DOHH2 (cell line): ENCODE measurements around the gene HYAL1.

Experiments used
- H3F3A ChIP-seq: fragments of 200-600 bp; sonication (generic), shearing (Covaris generic); 2 replicates; pipeline ENCODE4 v1.6.0; 2016; ENCODE audit warnings: antibody characterized with exemption, mild to moderate bottlenecking; ENCODE audit not compliant: control insufficient read depth, insufficient read depth
- H3K27ac ChIP-seq: fragments of 200-600 bp; sonication (generic); 2 replicates; pipeline ENCODE4 v1.5.1; 2014; ENCODE audit warnings: low read depth, mild to moderate bottlenecking, low read length, moderate library complexity
- H3K27me3 ChIP-seq: fragments of 200-600 bp; sonication (generic); 2 replicates; pipeline ENCODE4 v1.6.1; 2014; ENCODE audit warnings: mild to moderate bottlenecking, low read length, mixed read lengths; ENCODE audit not compliant: control insufficient read depth
- H3K36me3 ChIP-seq: fragments of 200-600 bp; sonication (generic); 2 replicates; pipeline ENCODE4 v1.6.1; 2014; ENCODE audit warnings: mild to moderate bottlenecking, low read length, moderate library complexity, mixed read lengths; ENCODE audit not compliant: control insufficient read depth
- H3K4me1 ChIP-seq: fragments of 200-600 bp; sonication (generic); 2 replicates; pipeline ENCODE4 v1.6.1; 2014; ENCODE audit warnings: mild to moderate bottlenecking, low read length, mixed read lengths; ENCODE audit not compliant: control insufficient read depth
- H3K4me2 ChIP-seq: fragments of 200-600 bp; sonication (generic); 2 replicates; pipeline ENCODE4 v1.6.0; 2014; ENCODE audit warnings: mild to moderate bottlenecking, low read length, moderate library complexity
- H3K4me3 ChIP-seq: fragments of 200-600 bp; sonication (generic); 2 replicates; pipeline ENCODE4 v1.5.1; 2014; ENCODE audit warnings: mild to moderate bottlenecking, low read length, mixed read lengths
- H3K79me2 ChIP-seq: fragments of 200-600 bp; sonication (generic); 2 replicates; pipeline ENCODE4 v1.6.1; 2014; ENCODE audit warnings: mild to moderate bottlenecking, low read length, mixed read lengths; ENCODE audit not compliant: control insufficient read depth
- H3K9me2 ChIP-seq: fragments of 200-600 bp; sonication (generic); replicated peaks from 2 replicates; pipeline ENCODE4 v1.6.1; 2014; ENCODE audit warnings: mild to moderate bottlenecking, low read length, mixed read lengths; ENCODE audit not compliant: control insufficient read depth
- H3K9me3 ChIP-seq: fragments of 200-600 bp; sonication (generic); 2 replicates; pipeline ENCODE4 v1.6.1; 2014; ENCODE audit warnings: antibody characterized with exemption, low read length, mixed read lengths; ENCODE audit not compliant: control insufficient read depth, insufficient read depth
- H4K20me1 ChIP-seq: fragments of 200-600 bp; sonication (generic); 2 replicates; pipeline ENCODE4 v1.6.0; 2014; ENCODE audit warnings: low read depth, mild to moderate bottlenecking, antibody characterized with exemption, low read length, moderate library complexity; ENCODE audit not compliant: control insufficient read depth, insufficient read depth
- EZH2phosphoT487 ChIP-seq: fragments of 200-600 bp; sonication (generic); IDR thresholded peaks from 2 replicates; pipeline ENCODE4 v1.6.1; 2017; ENCODE audit warnings: borderline replicate concordance, mild to moderate bottlenecking, antibody characterized with exemption, low read length, moderate library complexity, mixed read lengths
- TF ChIP-seq, protein P1 (sequence below): fragments of 200-600 bp; sonication (generic); IDR thresholded peaks from one replicate; pipeline ENCODE4 v1.5.1; 2014; ENCODE audit warnings: antibody characterized with exemption, mild to moderate bottlenecking, low read depth, low read length; ENCODE audit not compliant: poor library complexity, severe bottlenecking

The HYAL1 gene

GRCh38 chr3:50276762-50277101 lies 26.6 kb downstream of the HYAL1 start:
- Histone ChIP-seq H3K36me3 (no peaks in the 10 kb centered on the region), H3K27me3 (peaks cover 36% of the 10 kb centered on the region), H3K9me2 (no peaks in the 10 kb centered on the region), H3F3A (no peaks in the 10 kb centered on the region), H3K9me3 (no peaks in the 10 kb centered on the region), H3K4me1 (peaks cover 19% of the 10 kb centered on the region), H3K4me3 (no peak overlapping the region), H3K79me2 (no peaks in the 10 kb centered on the region), H3K4me2 (no peak overlapping the region), H4K20me1 (no peaks in the 10 kb centered on the region), H3K27ac (no peak overlapping the region)
- no peak for TF ChIP-seq EZH2phosphoT487
- TF ChIP-seq, protein P1, sequence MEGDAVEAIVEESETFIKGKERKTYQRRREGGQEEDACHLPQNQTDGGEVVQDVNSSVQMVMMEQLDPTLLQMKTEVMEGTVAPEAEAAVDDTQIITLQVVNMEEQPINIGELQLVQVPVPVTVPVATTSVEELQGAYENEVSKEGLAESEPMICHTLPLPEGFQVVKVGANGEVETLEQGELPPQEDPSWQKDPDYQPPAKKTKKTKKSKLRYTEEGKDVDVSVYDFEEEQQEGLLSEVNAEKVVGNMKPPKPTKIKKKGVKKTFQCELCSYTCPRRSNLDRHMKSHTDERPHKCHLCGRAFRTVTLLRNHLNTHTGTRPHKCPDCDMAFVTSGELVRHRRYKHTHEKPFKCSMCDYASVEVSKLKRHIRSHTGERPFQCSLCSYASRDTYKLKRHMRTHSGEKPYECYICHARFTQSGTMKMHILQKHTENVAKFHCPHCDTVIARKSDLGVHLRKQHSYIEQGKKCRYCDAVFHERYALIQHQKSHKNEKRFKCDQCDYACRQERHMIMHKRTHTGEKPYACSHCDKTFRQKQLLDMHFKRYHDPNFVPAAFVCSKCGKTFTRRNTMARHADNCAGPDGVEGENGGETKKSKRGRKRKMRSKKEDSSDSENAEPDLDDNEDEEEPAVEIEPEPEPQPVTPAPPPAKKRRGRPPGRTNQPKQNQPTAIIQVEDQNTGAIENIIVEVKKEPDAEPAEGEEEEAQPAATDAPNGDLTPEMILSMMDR: no peak

GRCh38 chr3:50275996-50276761 lies 27.2 kb downstream of the HYAL1 start:
- no peak overlapping the region for H3K4me2 ChIP-seq

DNA sequence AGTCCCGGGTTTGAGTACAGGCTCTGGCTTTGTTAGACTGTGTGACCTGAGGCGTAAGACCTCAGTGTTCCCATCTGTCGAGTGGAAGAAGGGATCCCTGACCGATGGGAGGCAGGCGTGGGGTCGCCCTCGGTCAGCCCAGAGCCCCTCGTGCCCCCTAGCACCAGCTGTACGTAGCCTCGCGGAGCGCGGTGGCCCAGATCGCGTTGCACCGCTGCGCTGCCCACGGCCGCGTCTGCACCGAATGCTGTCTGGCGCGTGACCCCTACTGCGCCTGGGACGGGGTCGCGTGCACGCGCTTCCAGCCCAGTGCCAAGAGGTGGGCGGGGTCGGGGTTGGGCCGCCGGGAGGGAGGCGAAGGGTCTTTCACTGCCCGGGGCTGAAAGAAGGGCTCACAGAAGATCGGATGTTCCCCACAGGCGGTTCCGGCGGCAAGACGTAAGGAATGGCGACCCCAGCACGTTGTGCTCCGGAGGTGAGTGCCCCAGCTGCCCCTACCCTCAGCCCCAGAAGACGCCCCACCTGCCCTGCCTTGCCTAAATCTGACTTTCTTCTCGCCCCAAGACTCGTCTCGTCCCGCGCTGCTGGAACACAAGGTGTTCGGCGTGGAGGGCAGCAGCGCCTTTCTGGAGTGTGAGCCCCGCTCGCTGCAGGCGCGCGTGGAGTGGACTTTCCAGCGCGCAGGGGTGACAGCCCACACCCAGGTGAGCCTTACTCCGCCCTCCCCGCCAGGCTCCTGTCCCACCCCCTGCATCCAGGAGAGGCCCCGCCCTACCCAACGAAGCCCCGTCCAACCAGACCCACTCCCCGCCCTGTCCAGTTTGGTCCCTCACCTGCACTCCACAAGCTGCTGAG lies 28.0 kb downstream of the HYAL1 start:
- H3K27me3 ChIP-seq: peaks cover 40% of the 10 kb centered on the region
- H3K9me2 ChIP-seq: no peaks in the 10 kb centered on the region
- H3K4me2 ChIP-seq: no peak overlapping the region

More at GRCh38 chr3:50275996-50276761, 27.2 kb downstream of the HYAL1 start:
- Histone ChIP-seq H3K9me3 (no peaks in the 10 kb centered on the region), H3K27me3 (peaks cover 40% of the 10 kb centered on the region), H3K4me1 (peaks cover 19% of the 10 kb centered on the region), H3K36me3 (no peaks in the 10 kb centered on the region), H3F3A (no peaks in the 10 kb centered on the region), H3K79me2 (no peaks in the 10 kb centered on the region), H3K27ac (no peak overlapping the region), H3K4me3 (no peak overlapping the region), H4K20me1 (no peaks in the 10 kb centered on the region), H3K9me2 (no peaks in the 10 kb centered on the region)
- TF ChIP-seq, protein P1: no peak
- TF ChIP-seq EZH2phosphoT487: no peak

More for the DNA sequence above, 28.0 kb downstream of the HYAL1 start:
- no peak overlapping the region for H3K27ac ChIP-seq
- H3K36me3 ChIP-seq: no peaks in the 10 kb centered on the region
- no peaks in the 10 kb centered on the region for H3K79me2 ChIP-seq
- H3F3A ChIP-seq: no peaks in the 10 kb centered on the region
- TF ChIP-seq EZH2phosphoT487: no peak
- TF ChIP-seq, protein P1: no peak
- H3K4me1 ChIP-seq: peaks cover 15% of the 10 kb centered on the region
- H4K20me1 ChIP-seq: no peaks in the 10 kb centered on the region
- no peak overlapping the region for H3K4me3 ChIP-seq
- H3K9me3 ChIP-seq: no peaks in the 10 kb centered on the region
